ENCODE data around the gene TIAM1. TPM values are rescaled to one million over a fixed set of nuclear protein-coding genes. Genes with fewer than 3 reads are reported as not detected.

Gene TIAM1
- polyA plus RNA-seq, 1 experiment: 0.11 TPM

- CTCF ChIA-PET: no interaction called here
- Histone ChIP-seq H3K36me3 (ENCODE audit: control insufficient read depth, insufficient read depth, low read length) (no peaks in the 10 kb centered on the region), H3K4me3 (ENCODE audit: low read depth, low read length) (no peak overlapping the region), H3K27me3 (ENCODE audit: control insufficient read depth, insufficient read depth, low read length) (no peaks in the 10 kb centered on the region)
- DNase-seq (ENCODE audit: low read depth): no peak
- POLR2A ChIA-PET: no interaction called here
- TF ChIP-seq CTCF (IDR thresholded peaks at IDR 0.05; ENCODE audit: insufficient read depth, low read depth, low read length): no peak
Observed at GRCh38 chr21:31326522-31327242, 17.4 kb downstream of the TIAM1 start.

GRCh38 chr21:31318971-31319370 lies 25.1 kb downstream of the TIAM1 start:
- ChIA-PET CTCF (no interaction called here), POLR2A (no interaction called here)
- H3K36me3 ChIP-seq (ENCODE audit: control insufficient read depth, insufficient read depth, low read length): no peaks in the 10 kb centered on the region
- TF ChIP-seq CTCF (IDR thresholded peaks at IDR 0.05; ENCODE audit: insufficient read depth, low read depth, low read length): no peak
- H3K4me3 ChIP-seq (ENCODE audit: low read depth, low read length): no peak overlapping the region
- DNase-seq (ENCODE audit: low read depth): no peak
- no peaks in the 10 kb centered on the region for H3K27me3 ChIP-seq (ENCODE audit: control insufficient read depth, insufficient read depth, low read length)

GRCh38 chr21:31317688-31318087 lies 26.4 kb downstream of the TIAM1 start:
- DNase-seq (ENCODE audit: low read depth): no peak
- no peak for TF ChIP-seq CTCF (IDR thresholded peaks at IDR 0.05; ENCODE audit: insufficient read depth, low read depth, low read length)
- no peaks in the 10 kb centered on the region for H3K36me3 ChIP-seq (ENCODE audit: control insufficient read depth, insufficient read depth, low read length)
- CTCF ChIA-PET: no interaction called here
- POLR2A ChIA-PET: no interaction called here
- H3K4me3 ChIP-seq (ENCODE audit: low read depth, low read length): no peak overlapping the region
- no peaks in the 10 kb centered on the region for H3K27me3 ChIP-seq (ENCODE audit: control insufficient read depth, insufficient read depth, low read length)

- TF ChIP-seq CTCF (IDR thresholded peaks at IDR 0.05; ENCODE audit: insufficient read depth, low read depth, low read length): no peak
- Histone ChIP-seq H3K4me3 (ENCODE audit: low read depth, low read length) (no peak overlapping the region), H3K36me3 (ENCODE audit: control insufficient read depth, insufficient read depth, low read length) (no peaks in the 10 kb centered on the region), H3K27me3 (ENCODE audit: control insufficient read depth, insufficient read depth, low read length) (no peaks in the 10 kb centered on the region)
- POLR2A ChIA-PET: no interaction called here
- CTCF ChIA-PET: no interaction called here
- no peak for DNase-seq (ENCODE audit: low read depth)
Observed at GRCh38 chr21:31316488-31317169, 27.4 kb downstream of the TIAM1 start.

GRCh38 chr21:31316072-31316471 lies 28.0 kb downstream of the TIAM1 start:
- DNase-seq (ENCODE audit: low read depth): no peak
- CTCF ChIA-PET: no interaction called here
- Histone ChIP-seq H3K27me3 (ENCODE audit: control insufficient read depth, insufficient read depth, low read length) (no peaks in the 10 kb centered on the region), H3K36me3 (ENCODE audit: control insufficient read depth, insufficient read depth, low read length) (no peaks in the 10 kb centered on the region), H3K4me3 (ENCODE audit: low read depth, low read length) (no peak overlapping the region)
- TF ChIP-seq CTCF (IDR thresholded peaks at IDR 0.05; ENCODE audit: insufficient read depth, low read depth, low read length): no peak
- POLR2A ChIA-PET: no interaction called here
